ENCODE measurements around the gene PTGDR.

- TF ChIP-seq EZH2 (IDR thresholded peaks at IDR 0.05; ENCODE audit: low read length, unreplicated experiment) (no peak), EZH2phosphoT487 (IDR thresholded peaks at IDR 0.05; ENCODE audit: borderline replicate concordance, low read length) (no peak)
- TF ChIP-seq, protein P1, sequence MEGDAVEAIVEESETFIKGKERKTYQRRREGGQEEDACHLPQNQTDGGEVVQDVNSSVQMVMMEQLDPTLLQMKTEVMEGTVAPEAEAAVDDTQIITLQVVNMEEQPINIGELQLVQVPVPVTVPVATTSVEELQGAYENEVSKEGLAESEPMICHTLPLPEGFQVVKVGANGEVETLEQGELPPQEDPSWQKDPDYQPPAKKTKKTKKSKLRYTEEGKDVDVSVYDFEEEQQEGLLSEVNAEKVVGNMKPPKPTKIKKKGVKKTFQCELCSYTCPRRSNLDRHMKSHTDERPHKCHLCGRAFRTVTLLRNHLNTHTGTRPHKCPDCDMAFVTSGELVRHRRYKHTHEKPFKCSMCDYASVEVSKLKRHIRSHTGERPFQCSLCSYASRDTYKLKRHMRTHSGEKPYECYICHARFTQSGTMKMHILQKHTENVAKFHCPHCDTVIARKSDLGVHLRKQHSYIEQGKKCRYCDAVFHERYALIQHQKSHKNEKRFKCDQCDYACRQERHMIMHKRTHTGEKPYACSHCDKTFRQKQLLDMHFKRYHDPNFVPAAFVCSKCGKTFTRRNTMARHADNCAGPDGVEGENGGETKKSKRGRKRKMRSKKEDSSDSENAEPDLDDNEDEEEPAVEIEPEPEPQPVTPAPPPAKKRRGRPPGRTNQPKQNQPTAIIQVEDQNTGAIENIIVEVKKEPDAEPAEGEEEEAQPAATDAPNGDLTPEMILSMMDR (conservative IDR thresholded peaks at IDR 0.05; ENCODE audit: low read depth, low read length), result no peak
Measured at GRCh38 chr14:52263190-52263589, 4.3 kb upstream of the PTGDR start.
